IPS-15b (cell line): ENCODE measurements around the gene SHISA9.

Source experiments
- H3K27me3 ChIP-seq: one replicate; pipeline ENCODE4 v1.6.1; 2013; ENCODE audit warnings: low read length; ENCODE audit not compliant: control insufficient read depth, insufficient read depth
- H3K36me3 ChIP-seq: one replicate; pipeline ENCODE4 v1.6.1; 2013; ENCODE audit warnings: low read length; ENCODE audit not compliant: control insufficient read depth, insufficient read depth
- H3K4me1 ChIP-seq: one replicate; pipeline ENCODE4 v1.6.1; 2013; ENCODE audit warnings: mild to moderate bottlenecking, low read length; ENCODE audit not compliant: control insufficient read depth, insufficient read depth
- H3K4me3 ChIP-seq: one replicate; pipeline ENCODE4 v1.5.1; 2013; ENCODE audit warnings: low read depth, low read length
- H3K9ac ChIP-seq: one replicate; pipeline ENCODE4 v1.6.1; 2013; ENCODE audit warnings: low read depth, mild to moderate bottlenecking, low read length
- H3K9me3 ChIP-seq: one replicate; pipeline ENCODE4 v1.6.1; 2013; ENCODE audit warnings: mild to moderate bottlenecking, low read length; ENCODE audit not compliant: control insufficient read depth, insufficient read depth

Gene SHISA9

GRCh38 chr16:13108126-13108525 is 206.7 kb downstream of the SHISA9 start:
- peaks cover 6% of the 10 kb centered on the region for H3K9me3 ChIP-seq
- H3K27me3 ChIP-seq = no peaks in the 10 kb centered on the region
- H3K9ac ChIP-seq = no peak overlapping the region
- no peaks in the 10 kb centered on the region for H3K36me3 ChIP-seq
- peaks cover 3% of the 10 kb centered on the region for H3K4me1 ChIP-seq
- H3K4me3 ChIP-seq = no peak overlapping the region

- H3K9me3 ChIP-seq = peaks cover 2% of the 10 kb centered on the region
- no peak overlapping the region for H3K9ac ChIP-seq
- H3K27me3 ChIP-seq = no peaks in the 10 kb centered on the region
- peaks cover 3% of the 10 kb centered on the region for H3K4me1 ChIP-seq
- no peaks in the 10 kb centered on the region for H3K36me3 ChIP-seq
- no peak overlapping the region for H3K4me3 ChIP-seq
Measured at GRCh38 chr16:13109171-13109570, 207.8 kb downstream of the SHISA9 start.

GRCh38 chr16:13110124-13110796 is 208.9 kb downstream of the SHISA9 start:
- H3K27me3 ChIP-seq = no peaks in the 10 kb centered on the region
- H3K9me3 ChIP-seq = no peaks in the 10 kb centered on the region
- no peak overlapping the region for H3K9ac ChIP-seq
- peaks cover 3% of the 10 kb centered on the region for H3K4me1 ChIP-seq
- H3K4me3 ChIP-seq = no peak overlapping the region
- H3K36me3 ChIP-seq = no peaks in the 10 kb centered on the region

DNA sequence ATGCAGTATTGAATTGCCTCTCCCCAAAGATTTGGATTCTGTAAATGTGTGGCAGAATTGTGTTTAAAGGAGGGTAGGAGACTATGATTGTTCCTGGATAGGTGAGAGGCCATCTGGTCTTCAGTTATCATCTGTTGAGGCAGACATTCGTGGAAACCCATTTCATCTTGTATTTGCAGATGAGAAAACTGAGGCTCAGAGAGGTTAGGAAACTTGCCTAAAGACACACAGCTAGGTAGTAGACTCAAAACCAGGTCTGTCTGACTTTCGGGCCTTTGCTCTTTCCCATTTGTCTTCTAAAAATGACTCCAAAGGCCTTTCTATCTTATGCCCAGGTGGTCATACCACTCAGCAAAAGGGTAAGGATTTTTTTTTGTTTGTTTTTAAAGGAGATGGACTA is 210.3 kb downstream of the SHISA9 start:
- Histone ChIP-seq H3K27me3 (no peaks in the 10 kb centered on the region), H3K9ac (no peak overlapping the region)

GRCh38 chr16:13113741-13114140 is 212.3 kb downstream of the SHISA9 start:
- Histone ChIP-seq H3K9me3 (no peaks in the 10 kb centered on the region), H3K4me1 (peaks cover 5% of the 10 kb centered on the region), H3K36me3 (no peaks in the 10 kb centered on the region), H3K27me3 (no peaks in the 10 kb centered on the region), H3K4me3 (no peak overlapping the region), H3K9ac (no peak overlapping the region)

More for the DNA sequence above, 210.3 kb downstream of the SHISA9 start:
- no peaks in the 10 kb centered on the region for H3K36me3 ChIP-seq
- H3K4me1 ChIP-seq = peaks cover 3% of the 10 kb centered on the region
- no peaks in the 10 kb centered on the region for H3K9me3 ChIP-seq
- H3K4me3 ChIP-seq = no peak overlapping the region

DNA sequence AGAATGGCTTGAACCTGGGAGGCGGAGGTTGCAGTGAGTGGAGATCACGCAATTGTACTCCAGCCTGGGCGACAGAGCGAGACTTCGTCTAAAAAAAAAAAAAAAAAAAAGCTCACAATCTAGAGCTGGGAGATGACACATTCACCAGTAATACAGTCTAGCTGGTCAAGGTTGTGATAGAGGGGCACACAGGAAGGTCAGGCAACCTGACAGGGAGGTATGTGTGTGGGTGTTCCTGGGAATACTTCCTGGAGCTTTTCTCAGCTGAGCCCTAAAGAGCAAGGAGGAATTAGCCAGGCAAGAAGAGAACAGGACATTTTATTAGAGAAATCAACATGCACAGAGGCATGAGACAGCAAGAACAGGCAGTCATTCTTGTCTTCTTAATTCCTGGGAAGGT is 216.7 kb downstream of the SHISA9 start:
- Histone ChIP-seq H3K4me3 (no peak overlapping the region), H3K9me3 (no peaks in the 10 kb centered on the region), H3K36me3 (no peaks in the 10 kb centered on the region), H3K4me1 (peaks cover 14% of the 10 kb centered on the region), H3K9ac (no peak overlapping the region), H3K27me3 (no peaks in the 10 kb centered on the region)

DNA sequence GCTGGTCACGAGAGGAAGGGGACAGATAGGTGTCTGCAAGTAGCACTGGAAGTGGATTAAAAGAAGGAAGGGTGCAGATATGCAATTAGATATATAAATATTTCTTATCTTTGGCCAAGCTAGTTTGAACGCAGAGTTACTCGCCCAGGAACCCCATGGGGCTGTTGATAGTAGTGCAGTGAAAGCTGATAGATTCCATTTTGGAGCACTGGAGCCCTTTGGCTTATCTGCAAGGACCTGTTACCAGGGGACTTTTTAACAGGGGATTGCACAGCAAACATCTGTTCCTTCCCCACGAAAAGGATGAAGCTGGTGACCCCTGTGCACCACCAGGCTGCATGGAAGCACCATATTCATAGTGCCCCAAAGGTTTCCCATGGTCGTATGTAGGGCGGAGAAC is 218.7 kb downstream of the SHISA9 start:
- Histone ChIP-seq H3K4me1 (peaks cover 14% of the 10 kb centered on the region), H3K27me3 (no peaks in the 10 kb centered on the region), H3K36me3 (no peaks in the 10 kb centered on the region), H3K9me3 (no peaks in the 10 kb centered on the region), H3K4me3 (no peak overlapping the region), H3K9ac (no peak overlapping the region)

DNA sequence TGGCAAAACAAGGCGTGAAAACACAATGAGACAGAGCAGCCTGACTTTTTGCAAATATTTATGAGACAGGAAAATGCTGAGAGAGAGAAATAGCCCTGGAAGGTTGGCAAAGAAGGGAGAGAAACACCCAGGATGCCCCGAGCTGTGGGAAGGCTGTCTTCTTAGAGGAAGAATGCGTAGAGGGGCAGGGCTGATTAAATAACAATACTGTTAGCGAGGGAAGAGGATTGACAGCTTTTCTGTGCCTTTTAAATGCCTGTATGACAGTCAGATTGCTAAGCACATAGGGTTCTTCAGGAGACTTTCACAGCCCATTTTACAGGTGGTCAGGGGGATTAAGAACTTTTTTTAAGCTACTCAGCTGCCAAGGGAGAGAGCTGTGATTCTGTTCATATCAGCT is 219.2 kb downstream of the SHISA9 start:
- Histone ChIP-seq H3K4me1 (peaks cover 14% of the 10 kb centered on the region), H3K36me3 (no peaks in the 10 kb centered on the region), H3K4me3 (no peak overlapping the region), H3K9ac (no peak overlapping the region), H3K9me3 (no peaks in the 10 kb centered on the region), H3K27me3 (no peaks in the 10 kb centered on the region)

DNA sequence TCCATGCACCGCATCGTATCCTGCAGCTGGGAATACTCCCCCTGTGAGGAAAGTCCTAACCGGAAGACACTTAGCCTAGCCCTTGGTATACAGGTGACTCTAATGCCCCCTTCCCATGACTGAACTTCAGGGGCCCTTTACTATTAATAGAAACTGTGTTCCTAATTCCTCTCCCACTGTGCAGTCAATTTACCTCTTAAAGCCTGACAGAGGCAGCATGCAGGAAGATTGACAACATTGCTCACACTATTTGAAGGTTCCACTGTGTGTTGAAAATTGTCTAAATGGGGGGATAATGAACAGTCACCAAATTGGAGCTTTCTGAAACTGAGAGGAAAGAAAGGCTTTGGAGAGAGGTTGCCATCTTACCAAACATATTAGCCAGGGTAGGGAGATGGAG is 222.6 kb downstream of the SHISA9 start:
- Histone ChIP-seq H3K27me3 (no peaks in the 10 kb centered on the region), H3K9ac (no peak overlapping the region), H3K9me3 (no peaks in the 10 kb centered on the region), H3K4me3 (no peak overlapping the region), H3K4me1 (peaks cover 11% of the 10 kb centered on the region), H3K36me3 (no peaks in the 10 kb centered on the region)

- no peaks in the 10 kb centered on the region for H3K9me3 ChIP-seq
- H3K36me3 ChIP-seq = no peaks in the 10 kb centered on the region
- no peaks in the 10 kb centered on the region for H3K4me1 ChIP-seq
- no peak overlapping the region for H3K9ac ChIP-seq
- H3K4me3 ChIP-seq = no peak overlapping the region
- no peaks in the 10 kb centered on the region for H3K27me3 ChIP-seq
Measured at GRCh38 chr16:13127144-13127543, 225.7 kb downstream of the SHISA9 start.

- no peaks in the 10 kb centered on the region for H3K4me1 ChIP-seq
- no peaks in the 10 kb centered on the region for H3K27me3 ChIP-seq
- H3K9ac ChIP-seq = no peak overlapping the region
- no peak overlapping the region for H3K4me3 ChIP-seq
- H3K36me3 ChIP-seq = no peaks in the 10 kb centered on the region
- H3K9me3 ChIP-seq = no peaks in the 10 kb centered on the region
Measured at GRCh38 chr16:13130586-13130985, 229.2 kb downstream of the SHISA9 start.

GRCh38 chr16:13134836-13135235 is 233.4 kb downstream of the SHISA9 start:
- H3K9me3 ChIP-seq = no peaks in the 10 kb centered on the region
- no peaks in the 10 kb centered on the region for H3K36me3 ChIP-seq
- H3K4me1 ChIP-seq = no peaks in the 10 kb centered on the region
- no peak overlapping the region for H3K4me3 ChIP-seq
- no peak overlapping the region for H3K9ac ChIP-seq
- no peaks in the 10 kb centered on the region for H3K27me3 ChIP-seq
